Body of pancreas (tissue), 4 donors: ENCODE results near the gene TM7SF3. TPM values are rescaled to one million over a fixed set of nuclear protein-coding genes. Genes with fewer than 3 reads are reported as not detected.
A peak's percentile ranks its signal among the peaks of the same experiment; 100 is the strongest.

Source experiments
- ATAC-seq: fragments of 150-250 bp; one replicate; pipeline ENCODE4 v1.9.1; 2016
- DNase-seq, 4 donors: peaks; one replicate each; pipeline ENCODE4 v3.0.0-alpha.2; 2019
- H3K27ac ChIP-seq, 4 donors: fragments of 200-600 bp; sonication (generic); 1 replicate in 3 of 4; 2 replicates in 1 of 4; pipeline versions ENCODE4 v1.5.1 to v1.6.1; 2016 to 2019; ENCODE audit warnings: mild to moderate bottlenecking in 1 of 4, mixed read lengths in 1 of 4, moderate library complexity in 1 of 4
- H3K27me3 ChIP-seq, 2 donors: fragments of 200-600 bp; sonication (generic); one replicate each; pipeline ENCODE4 v1.6.0; 2016; ENCODE audit warnings: mild to moderate bottlenecking in 1 of 2
- H3K36me3 ChIP-seq, 2 donors: fragments of 200-600 bp; sonication (generic); replicated peaks in 1 of 2; 2 replicates each; pipeline ENCODE4 v1.5.1; 2016; ENCODE audit warnings: low read depth in 2 of 2; ENCODE audit not compliant: insufficient read depth in 1 of 2
- H3K4me1 ChIP-seq: fragments of 200-600 bp; sonication (generic); one replicate; pipeline ENCODE4 v1.6.0; 2016
- H3K4me3 ChIP-seq, 2 donors: fragments of 200-600 bp; sonication (generic); 1 replicate in 1 of 2; 2 replicates in 1 of 2; pipeline ENCODE4 v1.5.1; 2016 to 2019
- H3K9me3 ChIP-seq, 3 donors: fragments of 200-600 bp; sonication (generic); 1 replicate in 2 of 3; 2 replicates in 1 of 3; pipeline ENCODE4 v1.5.1; 2016
- POLR2A ChIP-seq, 3 donors: fragments of 450-650 bp; IDR thresholded peaks; one replicate each; pipeline ENCODE4 v1.6.1; 2016; ENCODE audit warnings: antibody characterized with exemption in 3 of 3, mild to moderate bottlenecking in 2 of 3
- WGBS, 2 donors: methylation state at CpG; one replicate each; pipeline ENCODE4 v1.1.5; 2017; 5-methylcytosine and 5-hydroxymethylcytosine counted together
- intact Hi-C: fragments of 100-400 bp; cut with DNase I; formaldehyde crosslinking; loops from one replicate; pipeline ENCODE4 v1.15.1; 2023
- total RNA-seq, 2 donors: library from RNA; depleted of rRNA; stranded (reverse); fragments of >200 nt; gene quantifications; one replicate each; pipeline ENCODE4 v1.1.0, GENCODE V29; 2016
- TF ChIP-seq, protein P1 (sequence below), 7 experiments: fragments of 450-650 bp in 4 of 7; fragments of 200-600 bp in 3 of 7; sonication (generic) in 3 of 7; IDR thresholded peaks; one replicate each; pipeline ENCODE4 v1.5.1; 2016 to 2019; ENCODE audit warnings: antibody characterized with exemption in 7 of 7

Gene TM7SF3
- total RNA-seq, 2 donors from 2014 or later, result 55.0 to 113 TPM

DNA sequence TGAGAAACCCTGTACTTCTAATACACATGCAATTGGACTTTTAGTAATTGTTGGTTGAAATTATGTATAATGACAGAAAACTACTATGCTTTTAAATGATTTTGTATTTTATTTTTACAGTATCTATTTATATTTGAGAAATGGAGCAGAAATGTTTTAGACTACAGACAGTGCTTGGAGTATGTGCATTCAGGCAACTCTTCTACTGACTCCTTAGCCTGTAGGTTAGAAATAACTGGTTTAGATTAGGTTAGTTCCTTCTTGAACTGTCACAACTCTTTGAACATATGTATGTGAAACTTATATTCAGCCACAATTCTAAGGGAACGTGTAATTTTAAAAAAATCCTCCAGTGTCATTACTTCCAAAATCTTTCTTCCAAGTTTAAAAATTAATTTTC lies 74.2 kb downstream of the TM7SF3 start:
- no peaks in the 10 kb centered on the region for H3K9me3 ChIP-seq
- WGBS, 2 donors, result 8 to 28% methylated on average over 1 of the region's 1 CpG
- H3K27me3 ChIP-seq, result no peaks in the 10 kb centered on the region
- DNase-seq, result no peak
- H3K36me3 ChIP-seq, result no peaks in the 10 kb centered on the region
- ATAC-seq, result no peak
- TF ChIP-seq, protein P1, sequence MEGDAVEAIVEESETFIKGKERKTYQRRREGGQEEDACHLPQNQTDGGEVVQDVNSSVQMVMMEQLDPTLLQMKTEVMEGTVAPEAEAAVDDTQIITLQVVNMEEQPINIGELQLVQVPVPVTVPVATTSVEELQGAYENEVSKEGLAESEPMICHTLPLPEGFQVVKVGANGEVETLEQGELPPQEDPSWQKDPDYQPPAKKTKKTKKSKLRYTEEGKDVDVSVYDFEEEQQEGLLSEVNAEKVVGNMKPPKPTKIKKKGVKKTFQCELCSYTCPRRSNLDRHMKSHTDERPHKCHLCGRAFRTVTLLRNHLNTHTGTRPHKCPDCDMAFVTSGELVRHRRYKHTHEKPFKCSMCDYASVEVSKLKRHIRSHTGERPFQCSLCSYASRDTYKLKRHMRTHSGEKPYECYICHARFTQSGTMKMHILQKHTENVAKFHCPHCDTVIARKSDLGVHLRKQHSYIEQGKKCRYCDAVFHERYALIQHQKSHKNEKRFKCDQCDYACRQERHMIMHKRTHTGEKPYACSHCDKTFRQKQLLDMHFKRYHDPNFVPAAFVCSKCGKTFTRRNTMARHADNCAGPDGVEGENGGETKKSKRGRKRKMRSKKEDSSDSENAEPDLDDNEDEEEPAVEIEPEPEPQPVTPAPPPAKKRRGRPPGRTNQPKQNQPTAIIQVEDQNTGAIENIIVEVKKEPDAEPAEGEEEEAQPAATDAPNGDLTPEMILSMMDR (IDR thresholded peaks at IDR 0.05), result no peak
- no peak for TF ChIP-seq POLR2A (IDR thresholded peaks at IDR 0.05)
- H3K27ac ChIP-seq, result no peak overlapping the region
- intact Hi-C loops, result no loop called here
- peaks cover 50% of the 10 kb centered on the region for H3K4me1 ChIP-seq
- H3K4me3 ChIP-seq, result no peak overlapping the region

DNA sequence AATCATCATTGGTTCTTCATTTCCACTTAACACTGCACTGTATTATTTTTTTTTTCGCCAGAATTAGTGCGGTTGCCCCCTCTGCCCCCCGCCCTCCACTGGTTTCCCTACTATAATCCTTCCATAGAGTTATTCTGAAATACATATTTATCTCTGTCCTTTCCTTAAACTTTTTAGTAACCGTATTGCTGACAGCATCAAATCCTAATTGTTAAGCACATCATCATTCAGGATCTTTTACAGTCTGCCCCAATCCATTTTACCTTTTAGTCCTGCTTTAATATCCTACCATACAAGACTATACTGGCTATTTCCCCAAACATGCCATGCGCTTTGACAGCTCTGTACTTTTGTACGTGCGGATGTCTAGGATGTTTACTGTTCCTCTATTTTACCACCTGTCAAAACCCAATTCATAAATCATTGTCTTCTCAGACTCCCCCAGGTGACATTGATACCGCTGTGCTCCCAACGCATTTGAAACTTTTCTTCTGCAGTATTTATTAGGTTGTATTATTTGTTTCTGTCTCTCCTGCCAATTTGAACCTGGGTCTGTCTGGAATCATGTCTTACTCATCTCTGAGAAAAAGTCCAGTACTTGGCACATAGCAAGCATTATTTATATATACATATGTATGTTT lies 74.9 kb downstream of the TM7SF3 start:
- Histone ChIP-seq H3K27ac (peak overlapping the region in 3 of 4 donors; percentile 86 to 95 (median 88)), H3K27me3 (no peaks in the 10 kb centered on the region), H3K4me1 (peaks cover 50% of the 10 kb centered on the region), H3K4me3 (peak overlapping the region; percentile 78 to 86), H3K36me3 (no peaks in the 10 kb centered on the region), H3K9me3 (no peaks in the 10 kb centered on the region)
- TF ChIP-seq, protein P1 (IDR thresholded peaks at IDR 0.05), result no peak
- no peak for TF ChIP-seq POLR2A (IDR thresholded peaks at IDR 0.05)
- ATAC-seq (no peak), DNase-seq (no peak)
- 1 to 2% methylated on average over 9 of the region's 9 CpGs for WGBS, 2 donors
- intact Hi-C loops, result no loop called here

DNA sequence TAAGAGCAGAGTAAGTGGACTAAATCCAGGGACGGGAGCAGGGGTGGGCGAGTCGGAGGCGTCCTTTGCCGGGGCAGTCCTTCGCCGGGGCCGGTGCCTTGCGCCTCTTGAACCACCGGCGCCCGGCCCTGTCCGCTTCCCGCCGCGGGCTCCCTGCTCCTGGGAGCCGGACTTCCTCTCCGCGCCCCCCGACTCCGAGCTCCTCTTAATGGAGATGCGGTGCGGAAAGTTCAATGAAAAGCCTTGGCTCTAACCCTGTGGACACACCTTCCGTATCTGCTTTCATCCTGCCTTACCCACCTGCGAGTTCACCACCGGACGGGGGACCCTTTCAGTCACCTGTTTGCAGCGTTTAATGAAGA lies 75.5 kb downstream of the TM7SF3 start:
- ATAC-seq (peak; percentile 19), DNase-seq (no peak)
- TF ChIP-seq, protein P1 (IDR thresholded peaks at IDR 0.05), result no peak
- TF ChIP-seq POLR2A (IDR thresholded peaks at IDR 0.05), result no peak
- H3K4me3 ChIP-seq, result peak overlapping the region; percentile 78 to 86
- H3K4me1 ChIP-seq, result peaks cover 50% of the 10 kb centered on the region
- H3K27ac ChIP-seq, result peak overlapping the region; percentile 86 to 95 (median 88)
- no peaks in the 10 kb centered on the region for H3K9me3 ChIP-seq
- WGBS, 2 donors, result 0% methylated on average over 13 to 27 of the region's 28 CpGs
- H3K27me3 ChIP-seq, result no peaks in the 10 kb centered on the region
- H3K36me3 ChIP-seq, result no peaks in the 10 kb centered on the region
- intact Hi-C loops, result no loop called here

DNA sequence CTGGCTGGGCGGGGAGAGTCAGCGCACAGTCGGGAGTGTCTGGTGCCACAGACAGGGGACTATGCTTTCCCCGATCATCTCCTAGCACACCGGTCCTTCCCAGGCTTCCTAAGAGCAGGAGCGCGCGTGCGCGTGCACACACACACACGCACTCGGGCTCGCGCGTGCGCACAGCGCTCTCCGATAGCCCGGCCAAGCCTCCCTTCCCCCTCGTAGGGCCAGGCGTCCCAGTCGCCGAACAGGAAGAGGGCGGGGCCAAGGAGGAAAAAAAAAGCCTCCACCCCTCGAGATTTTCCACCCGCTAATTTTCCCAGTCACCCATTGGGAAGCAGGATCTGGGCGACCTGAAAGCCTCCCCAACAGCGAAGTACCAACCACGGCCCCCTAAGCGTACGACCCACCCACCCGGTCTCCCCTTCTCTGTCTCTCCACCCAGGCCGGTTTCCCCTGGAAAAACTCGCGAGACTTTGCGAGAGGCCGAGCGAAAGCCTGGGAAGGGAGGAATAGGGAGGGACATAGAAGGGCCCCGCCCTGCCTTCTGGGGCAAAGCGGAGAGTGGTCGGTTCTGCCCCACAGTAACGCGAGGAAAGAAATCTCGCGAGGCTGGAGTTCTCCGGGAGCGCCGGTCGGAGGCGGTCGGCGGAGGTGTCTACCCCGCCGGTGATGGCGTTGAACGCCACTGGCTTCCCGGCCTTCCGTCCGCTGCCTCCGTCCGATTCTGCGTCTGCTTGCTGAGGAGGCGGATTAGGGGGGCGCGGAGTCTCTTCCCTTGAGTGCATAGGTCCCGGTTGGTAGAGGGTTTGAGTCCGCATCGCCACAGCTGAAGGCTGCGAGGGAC lies 76.1 kb downstream of the TM7SF3 start, which contains the start of the genes FGFR1OP2 and INTS13:
TSS of gene FGFR1OP2 (plus strand) at position 608 of the 838 bp plus-strand sequence. CDS start 15,689 bp downstream, outside the sequence.
TSS of gene INTS13 (minus strand) at position 119 of the 838 bp plus-strand sequence. CDS start 1,178 bp downstream, outside the sequence.
- peak; percentile 99 for DNase-seq
- ATAC-seq, result peak; percentile 95
- Histone ChIP-seq H3K9me3 (no peaks in the 10 kb centered on the region), H3K4me1 (peaks cover 50% of the 10 kb centered on the region), H3K27me3 (no peaks in the 10 kb centered on the region), H3K36me3 (no peaks in the 10 kb centered on the region), H3K4me3 (peak within 1 kb of the TSS; percentile 78 to 86), H3K27ac (peak within 1 kb of the TSS; percentile 86 to 95 (median 88))
- 0 to 1% methylated on average over 31 to 68 of the region's 69 CpGs for WGBS, 2 donors
- TF ChIP-seq POLR2A (IDR thresholded peaks at IDR 0.05), result peak; percentile 88 to 98 (median 98)
- TF ChIP-seq, protein P1 (IDR thresholded peaks at IDR 0.05), result peak in 1 of 7 experiments; percentile 14
- intact Hi-C loops, result no loop called here
